Measurements from ENCODE around the gene SCAMP1.
"Not testable (repeated sequence)": the region's sequence is repeated elsewhere in the genome, so short reads cannot be mapped to it uniquely, and the experiment has no call there.

SCAMP1 gene

GRCh38 chr5:78359831-78360673 lies at the start of gene SCAMP1:
SCAMP1 (plus strand) TSS chr5:78360617; CDS start chr5:78360672, 55 bp downstream.
- DNase-seq = peak in 1 of 2 experiments; percentile 50

- no peak for DNase-seq
Measured at GRCh38 chr5:78317515-78317914, 42.9 kb upstream of the SCAMP1 start.

GRCh38 chr5:78318337-78318736 lies 42.1 kb upstream of the SCAMP1 start:
- no peak for DNase-seq

DNA sequence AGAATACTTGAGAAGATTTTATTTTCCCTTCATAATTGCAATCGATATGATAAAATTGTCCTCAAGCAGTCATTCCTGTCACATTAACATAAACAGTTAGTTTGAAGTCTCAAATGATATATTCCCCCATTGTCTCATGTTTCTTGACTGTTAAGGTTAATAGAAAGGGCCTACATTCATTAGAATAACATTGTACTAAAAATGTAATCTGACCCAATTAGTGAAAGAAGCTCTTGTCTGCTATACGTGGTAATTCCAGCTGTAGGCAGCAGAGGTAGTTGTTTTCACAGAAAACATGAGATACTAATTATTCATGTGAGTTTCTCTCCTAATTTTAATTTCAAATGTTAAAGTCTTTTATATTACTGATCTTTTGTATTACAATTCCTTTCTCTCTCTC lies 40.0 kb upstream of the SCAMP1 start:
- DNase-seq = no peak

DNA sequence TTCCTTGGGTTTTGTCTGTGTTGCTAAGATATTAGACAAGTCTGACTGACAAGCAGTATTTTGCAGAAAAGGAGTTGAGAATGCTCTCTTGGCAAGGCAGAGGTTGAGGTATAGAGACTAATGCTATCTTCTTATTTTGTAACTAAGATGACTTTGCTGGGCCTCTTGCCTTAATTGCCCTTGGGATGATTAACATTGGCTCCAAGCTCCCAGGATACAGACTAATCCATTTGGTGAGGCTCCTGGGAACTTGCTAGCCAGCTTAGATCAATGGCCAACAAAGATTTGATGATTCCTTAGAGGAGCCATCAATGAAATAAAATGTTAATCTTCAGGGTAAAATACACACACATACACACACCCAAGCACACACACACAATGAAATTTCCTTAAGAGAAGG lies 37.2 kb upstream of the SCAMP1 start:
- DNase-seq = no peak

DNA sequence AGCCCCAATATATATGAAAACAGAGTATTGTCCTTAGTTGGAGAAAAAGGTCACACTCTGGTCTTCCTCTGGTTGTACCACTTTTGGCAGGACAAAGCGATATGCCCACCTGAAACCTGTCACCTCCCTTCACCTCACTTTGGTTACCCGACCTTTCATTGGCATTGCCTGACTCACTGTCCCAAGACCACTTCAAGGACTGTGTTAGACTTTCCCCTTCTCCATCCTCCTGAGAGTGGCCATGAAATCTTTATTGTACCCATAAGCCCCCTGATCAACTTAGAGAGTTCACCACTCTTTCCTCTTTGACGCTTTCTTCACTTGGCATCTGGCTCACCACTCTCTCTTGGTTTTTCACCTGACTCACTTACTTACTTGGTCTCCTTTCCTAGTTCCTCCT lies 33.5 kb upstream of the SCAMP1 start:
- no peak for DNase-seq

DNA sequence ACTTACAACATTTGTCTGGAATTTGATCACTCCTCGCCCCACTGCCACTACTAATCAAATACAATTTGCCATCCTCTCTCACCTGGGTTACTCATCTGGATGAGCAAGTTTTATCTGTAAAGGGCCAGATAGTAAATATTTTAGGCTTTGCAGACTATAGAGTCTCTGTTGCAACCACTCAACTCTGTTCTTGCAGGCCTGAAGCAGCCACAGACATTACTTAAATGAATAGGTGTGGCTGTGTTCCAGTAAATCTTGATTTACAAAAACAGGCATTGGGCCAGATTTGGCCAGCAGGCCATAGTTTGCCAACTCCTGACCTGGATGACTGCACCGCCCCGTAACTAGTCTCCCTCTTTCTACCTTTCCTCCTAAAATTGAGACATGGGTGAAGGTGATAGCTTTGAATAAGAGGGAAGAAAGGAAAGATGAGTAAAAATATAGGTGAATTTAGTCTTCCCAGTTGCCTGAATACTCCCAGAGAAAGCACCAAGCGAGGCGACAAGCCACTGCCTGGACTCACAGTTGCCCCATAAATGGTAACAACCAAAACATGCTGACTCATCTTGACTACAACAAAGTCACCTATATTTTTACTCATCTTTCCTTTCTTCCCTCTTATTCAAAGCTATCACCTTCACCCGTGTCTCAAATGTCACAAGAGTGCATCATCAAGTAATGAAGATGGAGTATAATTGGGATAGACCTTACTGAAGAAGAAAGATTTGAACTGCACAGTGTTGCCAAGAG lies 32.5 kb upstream of the SCAMP1 start:
- DNase-seq = no peak

DNA sequence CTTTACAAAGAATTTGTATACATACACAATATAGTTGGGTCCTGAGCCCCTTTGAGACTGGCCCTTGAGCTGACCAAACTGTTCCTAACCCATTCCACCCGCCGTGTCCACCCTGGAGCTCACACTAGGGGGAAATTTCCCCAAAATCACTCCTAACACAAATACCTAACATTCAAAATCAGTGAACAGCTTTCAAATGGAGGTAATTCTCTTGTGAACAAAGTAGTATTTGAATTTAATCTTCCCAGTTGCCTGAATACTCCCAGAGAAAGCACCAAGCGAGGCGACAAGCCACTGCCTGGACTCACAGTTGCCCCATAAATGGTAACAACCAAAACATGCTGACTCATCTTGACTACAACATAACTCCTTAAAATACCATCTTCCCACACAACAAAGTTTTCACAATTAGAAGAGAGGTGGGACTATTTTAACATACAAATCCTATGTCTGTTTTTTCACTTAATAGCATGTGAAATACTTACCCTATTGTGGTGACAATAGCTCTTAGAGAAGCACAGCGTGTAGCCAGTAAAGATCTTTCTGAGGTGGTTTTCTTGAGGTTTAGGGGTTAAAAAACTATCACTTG lies 31.7 kb upstream of the SCAMP1 start:
- DNase-seq = no peak

- DNase-seq = no peak
Measured at GRCh38 chr5:78331523-78332080, 28.8 kb upstream of the SCAMP1 start.

DNA sequence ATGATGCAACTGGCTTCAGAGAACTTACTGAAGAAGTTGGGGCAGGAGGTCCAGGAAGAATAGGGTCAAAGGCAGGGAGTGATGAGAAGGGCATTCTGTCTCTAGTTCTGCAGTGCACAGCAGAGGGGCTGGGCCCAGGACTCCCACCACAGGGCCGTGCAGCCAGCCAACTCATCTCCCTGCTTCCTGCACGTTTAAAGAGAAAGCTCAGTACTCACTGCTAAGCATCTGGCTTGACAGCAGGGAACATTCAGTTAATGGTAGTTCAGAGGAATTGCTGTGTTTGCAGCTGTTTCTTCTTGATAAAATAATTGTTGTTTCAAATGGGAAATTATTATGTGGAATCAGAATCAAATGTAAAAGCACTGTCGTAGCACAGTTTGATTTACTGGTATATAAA lies 25.6 kb upstream of the SCAMP1 start:
- no peak for DNase-seq

DNA sequence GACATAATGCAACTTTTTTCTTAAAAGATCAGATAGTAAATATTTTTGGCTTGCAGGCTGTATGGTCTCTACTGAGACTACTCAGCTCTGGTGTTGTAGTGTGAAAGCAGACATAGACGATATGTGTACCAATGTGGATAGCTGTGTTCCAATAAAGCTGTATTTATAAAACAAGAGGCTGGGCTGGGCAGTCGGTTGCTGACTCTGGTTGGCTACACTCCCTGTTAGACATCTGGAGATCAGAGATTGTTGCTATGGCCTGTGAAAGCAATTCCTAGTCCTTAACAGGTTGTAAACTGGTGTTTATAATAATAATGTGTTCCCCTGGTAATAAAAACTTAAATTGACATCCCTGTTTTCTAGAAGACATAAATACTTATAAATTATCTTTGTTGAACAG lies 24.4 kb upstream of the SCAMP1 start:
- DNase-seq = no peak

DNA sequence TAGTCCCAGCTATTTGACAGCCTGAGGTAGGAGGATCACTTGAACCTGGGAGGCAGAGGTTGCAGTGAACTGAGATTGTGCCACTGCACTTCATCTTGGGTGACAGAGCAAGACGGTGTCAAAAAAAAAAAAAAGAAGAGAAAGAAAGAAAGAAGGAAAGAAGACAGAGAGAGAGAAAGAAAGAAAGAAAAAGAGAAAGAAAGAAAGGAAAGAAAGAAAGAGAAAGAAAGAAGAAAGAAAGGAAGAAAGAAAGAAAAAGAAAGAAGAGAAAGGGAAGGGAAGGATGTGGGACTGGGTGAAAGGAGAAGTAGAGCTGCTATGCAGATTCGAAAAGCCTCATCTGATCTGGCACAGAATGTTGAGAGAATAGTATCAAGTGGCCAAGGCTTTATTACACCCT lies 23.7 kb upstream of the SCAMP1 start:
- no peak for DNase-seq

DNA sequence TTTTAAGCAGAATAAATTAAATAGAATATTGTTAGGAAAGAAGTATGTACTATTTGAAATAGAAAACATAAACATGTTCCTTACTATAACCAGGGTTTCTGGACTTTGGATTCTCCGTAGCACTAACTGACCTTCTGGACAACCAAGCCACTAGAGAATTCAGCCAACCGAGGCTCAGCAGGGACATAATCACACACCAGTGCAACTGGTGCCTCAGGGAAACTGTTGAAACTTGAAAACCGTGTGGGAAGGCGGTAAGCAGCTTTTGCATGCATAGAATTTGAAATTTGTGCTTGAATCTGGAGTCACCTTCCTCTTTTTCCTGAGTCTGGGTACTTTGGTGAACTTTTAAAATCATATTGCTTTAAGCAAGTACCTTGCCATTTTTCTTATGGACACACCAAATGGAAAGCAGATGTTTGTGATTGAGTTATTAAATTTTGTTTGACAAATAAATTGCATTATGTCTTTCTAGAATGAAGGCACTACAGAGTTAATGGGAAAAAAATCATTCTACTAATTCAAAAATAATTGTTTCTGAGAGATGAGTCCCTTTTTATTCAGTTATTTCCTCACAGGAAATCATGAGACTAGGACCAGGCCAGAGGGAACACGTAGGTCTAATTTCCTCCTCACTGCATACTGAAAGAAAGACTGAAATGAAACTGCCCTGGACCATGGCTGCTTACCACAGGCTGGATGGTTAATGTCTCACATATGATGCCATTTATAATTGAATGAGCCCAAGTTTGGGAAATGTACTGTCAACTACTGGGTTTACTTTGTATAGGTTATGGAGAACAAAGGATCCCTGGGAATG lies 20.6 kb upstream of the SCAMP1 start:
- DNase-seq = no peak

DNA sequence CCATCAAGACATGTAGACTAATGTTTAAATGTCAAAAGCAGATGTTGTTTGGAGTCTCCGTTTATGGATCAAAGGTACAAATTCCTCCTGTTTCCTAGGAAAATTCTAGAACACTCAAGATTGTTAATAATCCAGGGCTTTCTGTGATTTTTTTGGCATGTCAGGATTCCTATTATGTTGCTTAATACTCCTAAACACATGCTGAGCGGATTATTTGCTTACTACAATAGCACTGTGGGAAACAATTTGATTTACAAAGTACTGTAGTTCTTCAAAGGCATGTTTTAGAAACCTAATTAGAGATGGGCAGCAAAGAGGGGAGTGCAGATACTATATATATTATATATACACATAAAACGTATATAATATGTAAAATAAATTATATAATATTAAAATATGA lies 19.0 kb upstream of the SCAMP1 start:
- no peak for DNase-seq

DNA sequence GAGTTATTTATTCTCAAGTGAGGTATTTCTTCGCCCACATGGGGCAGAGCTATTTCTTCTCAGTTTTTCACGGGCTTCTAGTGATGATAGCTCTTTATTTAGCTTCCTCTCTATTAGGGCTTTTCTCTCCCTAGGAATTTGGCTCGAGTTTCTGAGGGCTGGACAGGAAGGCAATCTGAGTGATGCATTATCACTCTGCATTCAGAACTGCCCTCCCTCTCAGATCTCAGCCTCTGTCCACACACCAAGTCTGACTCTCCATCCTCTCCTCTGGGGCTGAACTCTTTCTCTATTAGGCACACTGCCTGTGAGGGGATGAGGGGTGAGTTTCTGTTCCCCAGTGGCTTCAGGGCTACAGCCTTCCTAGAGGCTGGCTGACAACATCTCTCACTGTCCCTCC lies 14.9 kb upstream of the SCAMP1 start:
- DNase-seq = no peak

GRCh38 chr5:78353520-78353919 lies 6.9 kb upstream of the SCAMP1 start:
- DNase-seq = no peak

DNA sequence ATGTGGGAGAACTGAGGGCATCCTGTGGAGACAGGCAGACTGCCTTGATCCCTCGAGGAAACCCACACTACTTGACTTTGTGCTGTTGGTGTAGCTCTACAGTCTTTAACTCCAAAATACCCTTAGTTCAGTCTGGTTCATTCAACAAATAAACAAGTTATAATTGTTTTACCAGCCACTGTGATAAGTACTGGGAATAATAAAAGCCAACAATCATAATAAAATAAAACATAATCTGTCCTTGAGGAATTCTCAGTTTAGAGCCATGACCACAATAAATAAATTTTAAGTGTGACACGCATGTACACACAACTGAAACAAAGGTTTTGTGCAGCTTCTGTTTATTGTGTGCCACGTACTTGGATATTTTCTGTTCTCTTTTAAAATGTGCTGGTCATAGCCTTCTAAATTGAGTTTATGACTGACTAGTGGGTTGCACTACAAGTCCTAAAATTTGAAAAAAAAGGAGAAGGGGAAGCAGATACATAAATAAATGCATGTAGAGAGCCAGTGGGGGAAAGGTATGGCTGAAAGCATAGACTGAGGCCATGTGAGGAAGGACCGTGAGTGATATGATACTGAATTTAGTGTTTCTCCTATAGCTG lies 6.2 kb upstream of the SCAMP1 start:
- DNase-seq = no peak

GRCh38 chr5:78355561-78355960 lies 4.9 kb upstream of the SCAMP1 start:
- DNase-seq = no peak

DNA sequence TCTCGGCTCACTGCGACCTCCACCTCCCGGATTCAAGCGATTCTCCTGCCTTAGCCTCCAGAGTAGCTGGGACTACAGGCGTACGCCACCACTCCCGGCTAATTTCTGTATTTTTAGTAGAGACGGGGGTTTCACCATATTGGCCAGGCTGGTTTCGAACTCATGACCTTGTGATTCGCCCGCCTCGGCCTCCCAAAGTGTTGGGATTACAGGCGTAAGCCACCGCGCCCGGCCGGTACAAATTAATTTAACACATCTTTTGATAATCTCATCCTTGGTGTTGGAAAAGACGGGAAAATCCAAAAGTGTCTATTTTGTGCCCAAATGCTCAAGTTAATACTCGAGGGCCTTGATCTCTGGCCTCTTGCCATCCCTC lies 974 bp upstream of the SCAMP1 start:
- DNase-seq = not testable (repeated sequence)

- DNase-seq = no peak
Measured at GRCh38 chr5:78360674-78360923, 182 bp downstream of the SCAMP1 start.

GRCh38 chr5:78360924-78361630 lies 660 bp downstream of the SCAMP1 start:
- no peak for DNase-seq

- no peak for DNase-seq
Measured at GRCh38 chr5:78361631-78361993, 1.2 kb downstream of the SCAMP1 start.
